Mucosa of descending colon (tissue), 3 donors: ENCODE measurements around the gene MPZL2. TPM values are rescaled to one million over a fixed set of nuclear protein-coding genes. Genes with fewer than 3 reads are reported as not detected.

Experiments used
- ATAC-seq: fragments of 200-7000 bp; cut with Tn5 transposase; one replicate; pipeline ENCODE4 v1.9.1; 2020; ENCODE audit warnings: mild to moderate bottlenecking, moderate library complexity
- DNase-seq, 3 donors: peaks; one replicate each; pipeline ENCODE4 v3.0.0-alpha.2; 2020
- H3K36me3 ChIP-seq: fragments of 200-600 bp; one replicate; pipeline ENCODE4 v1.8.0; 2021; ENCODE audit warnings: low read depth, mild to moderate bottlenecking
- H3K4me1 ChIP-seq: fragments of 200-600 bp; one replicate; pipeline ENCODE4 v1.8.0; 2021; ENCODE audit warnings: low read depth, mild to moderate bottlenecking
- H3K4me3 ChIP-seq: fragments of 200-600 bp; one replicate; pipeline ENCODE4 v1.8.0; 2021; ENCODE audit warnings: mild to moderate bottlenecking
- H3K9me3 ChIP-seq: fragments of 200-600 bp; one replicate; pipeline ENCODE4 v1.8.0; 2021; ENCODE audit warnings: mild to moderate bottlenecking
- intact Hi-C, 2 donors: fragments of 100-400 bp; cut with DNase I in 1 of 2; cut with micrococcal nuclease in 1 of 2; formaldehyde crosslinking; loops; one replicate each; pipeline versions ENCODE4 v1.11.0 to v1.11.1; 2022; cut with DNase I, micrococcal nuclease
- total RNA-seq, 3 donors: library from RNA; stranded (reverse); fragmentation: NEBNext Ultra II Directional in 2 of 3; extraction: Animal tissue kit (Norgen Biotek cat#: 25700) in 2 of 3; gene quantifications; one replicate each; pipeline versions ENCODE4 v1.2.1 to v1.2.4, GENCODE V29; 2021 to 2023
- TF ChIP-seq, protein P1 (sequence below): fragments of 200-600 bp; IDR thresholded peaks from one replicate; pipeline ENCODE4 v1.8.0; 2022; ENCODE audit warnings: antibody characterized with exemption, mild to moderate bottlenecking
- donor health status: DM: no; HTN: no; CAD: no; lungs with moderate emphysema.
- donor health status: DM: no; HTN: no; CAD: no.
- donor health status: DM: no; HTN: yes; CAD: no.

MPZL2 gene
- total RNA-seq, 3 donors from 2014 or later: 34.4 to 83.1 (median 72.4) TPM

- H3K4me3 ChIP-seq: no peak overlapping the region
- intact Hi-C loops: no loop called here
- DNase-seq (no peak), ATAC-seq (no peak)
- no peaks in the 10 kb centered on the region for H3K36me3 ChIP-seq
- H3K4me1 ChIP-seq: no peaks in the 10 kb centered on the region
- TF ChIP-seq, protein P1, sequence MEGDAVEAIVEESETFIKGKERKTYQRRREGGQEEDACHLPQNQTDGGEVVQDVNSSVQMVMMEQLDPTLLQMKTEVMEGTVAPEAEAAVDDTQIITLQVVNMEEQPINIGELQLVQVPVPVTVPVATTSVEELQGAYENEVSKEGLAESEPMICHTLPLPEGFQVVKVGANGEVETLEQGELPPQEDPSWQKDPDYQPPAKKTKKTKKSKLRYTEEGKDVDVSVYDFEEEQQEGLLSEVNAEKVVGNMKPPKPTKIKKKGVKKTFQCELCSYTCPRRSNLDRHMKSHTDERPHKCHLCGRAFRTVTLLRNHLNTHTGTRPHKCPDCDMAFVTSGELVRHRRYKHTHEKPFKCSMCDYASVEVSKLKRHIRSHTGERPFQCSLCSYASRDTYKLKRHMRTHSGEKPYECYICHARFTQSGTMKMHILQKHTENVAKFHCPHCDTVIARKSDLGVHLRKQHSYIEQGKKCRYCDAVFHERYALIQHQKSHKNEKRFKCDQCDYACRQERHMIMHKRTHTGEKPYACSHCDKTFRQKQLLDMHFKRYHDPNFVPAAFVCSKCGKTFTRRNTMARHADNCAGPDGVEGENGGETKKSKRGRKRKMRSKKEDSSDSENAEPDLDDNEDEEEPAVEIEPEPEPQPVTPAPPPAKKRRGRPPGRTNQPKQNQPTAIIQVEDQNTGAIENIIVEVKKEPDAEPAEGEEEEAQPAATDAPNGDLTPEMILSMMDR: no peak
- H3K9me3 ChIP-seq: no peaks in the 10 kb centered on the region
Observed at GRCh38 chr11:118222437-118222836, 41.7 kb downstream of the MPZL2 start.

GRCh38 chr11:118221419-118221818 lies 42.7 kb downstream of the MPZL2 start:
- TF ChIP-seq, protein P1: no peak
- Histone ChIP-seq H3K9me3 (no peaks in the 10 kb centered on the region), H3K36me3 (no peaks in the 10 kb centered on the region), H3K4me3 (no peak overlapping the region), H3K4me1 (no peaks in the 10 kb centered on the region)
- intact Hi-C loops: no loop called here
- DNase-seq (no peak), ATAC-seq (no peak)

DNA sequence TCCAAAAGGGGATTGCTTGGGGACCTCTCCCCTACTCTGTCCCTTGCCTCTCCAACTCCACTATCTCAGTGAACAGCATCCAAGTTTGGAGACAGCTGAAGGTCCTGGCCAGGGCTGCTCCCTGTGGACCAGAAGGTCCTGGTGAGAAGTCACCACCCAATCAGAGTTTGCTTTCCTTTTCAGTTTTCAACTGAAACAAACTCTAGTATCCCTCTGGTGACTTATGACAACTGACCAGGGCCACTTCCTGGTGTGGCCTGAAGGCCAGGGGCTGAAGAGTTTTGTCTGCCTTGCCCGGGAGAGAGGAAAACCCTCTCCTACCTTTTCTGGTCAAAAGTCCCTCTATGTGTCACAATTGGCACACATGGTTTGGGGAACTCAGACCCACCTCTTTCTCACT lies 44.4 kb downstream of the MPZL2 start:
- intact Hi-C loops: no loop called here
- ATAC-seq (peak; percentile 20), DNase-seq (no peak)
- Histone ChIP-seq H3K36me3 (no peaks in the 10 kb centered on the region), H3K4me1 (peaks cover 5% of the 10 kb centered on the region), H3K9me3 (no peaks in the 10 kb centered on the region), H3K4me3 (no peak overlapping the region)
- TF ChIP-seq, protein P1: no peak

- peaks cover 8% of the 10 kb centered on the region for H3K4me1 ChIP-seq
- H3K9me3 ChIP-seq: no peaks in the 10 kb centered on the region
- intact Hi-C loops: no loop called here
- no peak for DNase-seq
- no peaks in the 10 kb centered on the region for H3K36me3 ChIP-seq
- TF ChIP-seq, protein P1: no peak
- H3K4me3 ChIP-seq: no peak overlapping the region
- no peak for ATAC-seq
Observed at GRCh38 chr11:118219244-118219643, 44.9 kb downstream of the MPZL2 start.

- no peaks in the 10 kb centered on the region for H3K9me3 ChIP-seq
- ATAC-seq (no peak), DNase-seq (no peak)
- H3K4me3 ChIP-seq: no peak overlapping the region
- TF ChIP-seq, protein P1: no peak
- no peaks in the 10 kb centered on the region for H3K36me3 ChIP-seq
- intact Hi-C loops: no loop called here
- H3K4me1 ChIP-seq: peaks cover 22% of the 10 kb centered on the region
Observed at GRCh38 chr11:118217575-118217974, 46.5 kb downstream of the MPZL2 start.
